Left lung (tissue), 10 donors: ENCODE results near the gene FNDC3A. TPM values are rescaled to one million over a fixed set of nuclear protein-coding genes. Genes with fewer than 3 reads are reported as not detected.

Experiments used
- ATAC-seq: fragments of 200-7000 bp; cut with Tn5 transposase; one replicate; pipeline ENCODE4 v1.9.1; 2020; ENCODE audit warnings: moderate library complexity
- DNase-seq, 4 donors: peaks; one replicate each; pipeline ENCODE4 v3.0.0-alpha.2; 2013 to 2020
- H3K27ac ChIP-seq, 2 donors: fragments of 200-600 bp; sonication (generic) in 1 of 2; one replicate each; pipeline versions ENCODE4 v1.5.0 to v1.8.0; 2020 to 2021
- H3K27me3 ChIP-seq, 2 donors: fragments of 200-600 bp; sonication (generic) in 1 of 2; one replicate each; pipeline versions ENCODE4 v1.5.0 to v1.8.0; 2020 to 2021
- H3K36me3 ChIP-seq, 2 donors: fragments of 200-600 bp; sonication (generic) in 1 of 2; one replicate each; pipeline versions ENCODE4 v1.5.0 to v1.8.0; 2020 to 2021
- H3K4me1 ChIP-seq, 2 donors: fragments of 200-600 bp; one replicate each; pipeline ENCODE4 v1.8.0; 2021
- H3K4me3 ChIP-seq, 2 donors: fragments of 200-600 bp; sonication (generic) in 1 of 2; one replicate each; pipeline versions ENCODE4 v1.5.0 to v1.8.0; 2020 to 2021; ENCODE audit warnings: mild to moderate bottlenecking in 1 of 2
- H3K9me3 ChIP-seq, 2 donors: fragments of 200-600 bp; sonication (generic) in 1 of 2; one replicate each; pipeline versions ENCODE4 v1.5.0 to v1.8.0; 2020 to 2021
- CTCF ChIP-seq, 2 donors: fragments of 200-600 bp; sonication (generic) in 1 of 2; IDR thresholded peaks; one replicate each; pipeline versions ENCODE4 v1.5.0 to v1.8.0; 2021; ENCODE audit warnings: antibody characterized with exemption in 2 of 2
- intact Hi-C, 2 donors: fragments of 100-400 bp; cut with DNase I; formaldehyde crosslinking; loops; one replicate each; pipeline versions ENCODE4 v1.11.2 to v1.14.2; 2022
- polyA plus RNA-seq, 6 donors: library from polyadenylated mRNA; unstranded; fragments of 120-200 nt; gene quantifications; one replicate each; pipeline ENCODE4 v1.2.1, GENCODE V29; 2013; ENCODE audit not compliant: insufficient read length in 6 of 6
- total RNA-seq, 2 donors: library from RNA; stranded (reverse); fragmentation: NEBNext Ultra II Directional; extraction: Animal tissue kit (Norgen Biotek cat#: 25700); gene quantifications; one replicate each; pipeline ENCODE4 v1.2.1, GENCODE V29; 2021
- donor health status: DM: no; HTN: yes; CAD: no.
- donor health status: DM: no; HTN: no; CAD: no.

FNDC3A gene
- total and polyA plus RNA-seq, 8 donors: 55.5 to 80.5 (median 69.8) TPM

GRCh38 chr13:48962281-48962680, 13.4 kb upstream of the FNDC3A start:
- Histone ChIP-seq H3K36me3 (no peaks in the 10 kb centered on the region), H3K27me3 (no peaks in the 10 kb centered on the region), H3K4me1 (no peaks in the 10 kb centered on the region), H3K4me3 (no peak overlapping the region), H3K27ac (no peak overlapping the region), H3K9me3 (no peaks in the 10 kb centered on the region)
- intact Hi-C loops: no loop called here
- DNase-seq (no peak), ATAC-seq (no peak)
- no peak for TF ChIP-seq CTCF (IDR thresholded peaks at IDR 0.05)

- H3K27ac ChIP-seq: no peak overlapping the region
- H3K36me3 ChIP-seq: no peaks in the 10 kb centered on the region
- H3K27me3 ChIP-seq: no peaks in the 10 kb centered on the region
- H3K9me3 ChIP-seq: no peaks in the 10 kb centered on the region
- ATAC-seq: no peak
- DNase-seq: no peak
- H3K4me3 ChIP-seq: no peak overlapping the region
- no peak for TF ChIP-seq CTCF (IDR thresholded peaks at IDR 0.05)
- no peaks in the 10 kb centered on the region for H3K4me1 ChIP-seq
- intact Hi-C loops: no loop called here
Observed at GRCh38 chr13:48965736-48966135, 10.0 kb upstream of the FNDC3A start.

- Histone ChIP-seq H3K9me3 (peaks cover 0 to 28% of the 10 kb centered on the region in 2 donors), H3K4me1 (peaks cover 0 to 3% of the 10 kb centered on the region in 2 donors), H3K27me3 (no peaks in the 10 kb centered on the region), H3K36me3 (no peaks in the 10 kb centered on the region), H3K4me3 (no peak overlapping the region), H3K27ac (no peak overlapping the region)
- DNase-seq (no peak), ATAC-seq (no peak)
- intact Hi-C loops: no loop called here
- TF ChIP-seq CTCF (IDR thresholded peaks at IDR 0.05): no peak
Observed at GRCh38 chr13:48969685-48970084, 6.0 kb upstream of the FNDC3A start.

GRCh38 chr13:48973845-48974431, 1.8 kb upstream of the FNDC3A start:
- Histone ChIP-seq H3K9me3 (peaks cover 0 to 29% of the 10 kb centered on the region in 2 donors), H3K27ac (no peak overlapping the region), H3K4me1 (peaks cover 9 to 27% of the 10 kb centered on the region in 2 donors), H3K4me3 (no peak overlapping the region), H3K27me3 (no peaks in the 10 kb centered on the region), H3K36me3 (no peaks in the 10 kb centered on the region)
- intact Hi-C loops: no loop called here
- no peak for DNase-seq
- ATAC-seq: no peak
- no peak for TF ChIP-seq CTCF (IDR thresholded peaks at IDR 0.05)

GRCh38 chr13:48975101-48975855, 434 bp upstream of the FNDC3A start:
- ATAC-seq: peak; percentile 4
- intact Hi-C loops: no loop called here
- no peak for TF ChIP-seq CTCF (IDR thresholded peaks at IDR 0.05)

More at GRCh38 chr13:48975101-48975855, 434 bp upstream of the FNDC3A start:
- peak overlapping the region; percentile 57 to 85 for H3K4me3 ChIP-seq
- no peaks in the 10 kb centered on the region for H3K36me3 ChIP-seq
- peaks cover 0 to 29% of the 10 kb centered on the region in 2 donors for H3K9me3 ChIP-seq
- peaks cover 9 to 40% of the 10 kb centered on the region in 2 donors for H3K4me1 ChIP-seq
- peak overlapping the region; percentile 98 for H3K27ac ChIP-seq
- H3K27me3 ChIP-seq: no peaks in the 10 kb centered on the region
- peak in 3 of 4 donors; percentile 40 to 68 (median 57) for DNase-seq
